Panc1 (cell line): ENCODE data around the gene LDLRAD4. TPM values are rescaled to one million over a fixed set of nuclear protein-coding genes. Genes with fewer than 3 reads are reported as not detected.

Source experiments
- ATAC-seq: fragments of 200-7000 bp; cut with Tn5 transposase; 2 replicates; pipeline ENCODE4 v1.9.1; 2020; ENCODE audit warnings: mild to moderate bottlenecking, moderate library complexity
- BruUV-seq: library from RNA; stranded (reverse); fragments of 400-500 nt; replicated peaks from 2 replicates; lab custom pipeline; 2021; lab: Mats Ljungman, UMichigan
- CTCF ChIA-PET: fragments of 300-600 bp; sonication (Branson Sonifier 250); formaldehyde crosslinking; loops from one replicate; lab custom pipeline; 2022; ENCODE audit warnings: antibody characterized with exemption; lab: Charles Lee
- POLR2A ChIA-PET: fragments of 300-600 bp; sonication (Branson Sonifier 250); formaldehyde crosslinking; loops from one replicate; lab custom pipeline; 2022; ENCODE audit warnings: antibody characterized with exemption; lab: Charles Lee
- DNase-seq: peaks from one replicate; pipeline ENCODE4 v3.0.0-alpha.2; 2010; ENCODE audit warnings: low read depth, low spot score
- H3K27ac ChIP-seq: 2 replicates; pipeline ENCODE4 v1.5.1; 2011; ENCODE audit warnings: mild to moderate bottlenecking, low read length, inconsistent platforms
- H3K27me3 ChIP-seq: fragments of 200-500 bp; sonication (Bioruptor generic); 2 replicates; pipeline ENCODE4 v1.6.0; 2014; ENCODE audit warnings: low read length, inconsistent platforms; ENCODE audit not compliant: control insufficient read depth, insufficient read depth
- H3K36me3 ChIP-seq: fragments of 200-500 bp; sonication (Bioruptor generic); 2 replicates; pipeline ENCODE4 v1.5.1; 2014; ENCODE audit warnings: inconsistent platforms, mild to moderate bottlenecking, low read length, moderate library complexity; ENCODE audit not compliant: control insufficient read depth, insufficient read depth
- H3K4me1 ChIP-seq: 2 replicates; pipeline ENCODE4 v1.5.1; 2011; ENCODE audit warnings: inconsistent platforms, mild to moderate bottlenecking, low read length, moderate library complexity; ENCODE audit not compliant: control insufficient read depth, insufficient read depth
- H3K4me3 ChIP-seq, 2 experiments: 2 replicates each; pipeline ENCODE4 v1.5.1; 2011 to 2012; ENCODE audit warnings: low read depth in 2 of 2, low read length in 2 of 2, mild to moderate bottlenecking in 2 of 2, inconsistent platforms in 1 of 2, moderate library complexity in 1 of 2
- H3K9me3 ChIP-seq: fragments of 200-500 bp; sonication (Bioruptor generic); 2 replicates; pipeline ENCODE4 v1.5.1; 2014; ENCODE audit warnings: low read depth, mild to moderate bottlenecking, inconsistent platforms, low read length, moderate library complexity; ENCODE audit not compliant: control insufficient read depth, insufficient read depth
- CTCF ChIP-seq: fragments of 450-650 bp; IDR thresholded peaks from 2 replicates; pipeline ENCODE4 v1.5.1; 2017; ENCODE audit warnings: mild to moderate bottlenecking
- POLR2AphosphoS5 ChIP-seq: IDR thresholded peaks from 2 replicates; pipeline ENCODE4 v1.6.1; 2012; ENCODE audit warnings: mild to moderate bottlenecking, low read depth, low read length, moderate library complexity
- SIN3A ChIP-seq: IDR thresholded peaks from 2 replicates; pipeline ENCODE4 v1.6.1; 2012; ENCODE audit warnings: low read depth, mild to moderate bottlenecking, low read length, moderate library complexity, borderline replicate concordance; ENCODE audit not compliant: insufficient read depth
- TCF7L2 ChIP-seq: IDR thresholded peaks from 2 replicates; pipeline ENCODE4 v1.6.1; 2011; ENCODE audit warnings: mild to moderate bottlenecking, low read depth, low read length, inconsistent platforms
- in situ Hi-C: cut with HindIII; loops from 2 replicates; pipeline ENCODE4 v1.10.0; 2016; ENCODE audit warnings: low sequenced_read_pairs, low pct_unique_long_range_greater_than_20kb
- intact Hi-C: fragments of 100-400 bp; cut with micrococcal nuclease; formaldehyde crosslinking; loops from one replicate; pipeline ENCODE4 v1.10.0; 2022; ENCODE audit not compliant: unreplicated experiment
- total RNA-seq: library from RNA; stranded (reverse); gene quantifications from one replicate; pipeline ENCODE4 v1.2.1, GENCODE V29; 2021; ENCODE audit not compliant: unreplicated experiment
- TF ChIP-seq, protein P1 (sequence below), 2 experiments: IDR thresholded peaks; 2 replicates each; pipeline ENCODE4 v1.6.1; 2011 to 2012; ENCODE audit warnings: low read depth in 2 of 2, control low read depth in 1 of 2, low read length in 1 of 2, mild to moderate bottlenecking in 1 of 2, moderate library complexity in 1 of 2; ENCODE audit not compliant: insufficient read depth in 1 of 2

The LDLRAD4 gene
- total RNA-seq, 1 experiment from 2014 or later = 0.28 TPM

DNA sequence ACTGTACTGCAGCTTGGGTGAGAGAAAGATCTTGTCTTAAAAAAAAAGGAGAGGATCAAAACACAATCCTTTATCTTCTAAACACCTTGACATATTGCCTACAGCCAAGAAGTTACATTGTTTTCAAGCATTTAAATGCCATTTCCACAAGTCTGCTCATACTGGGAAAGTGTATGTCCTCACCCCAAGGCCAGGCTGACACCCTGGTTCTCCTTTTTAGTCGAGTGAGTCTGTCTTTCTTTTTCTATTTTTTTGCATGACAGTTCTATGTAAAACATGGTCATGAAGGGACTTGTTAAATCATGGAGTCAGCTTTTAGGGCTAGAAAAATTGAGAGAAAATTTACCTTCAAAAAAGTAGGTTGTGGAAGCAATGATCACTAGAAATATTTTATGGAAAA, 274.5 kb downstream of the LDLRAD4 start:
- Histone ChIP-seq H3K27me3 (no peaks in the 10 kb centered on the region), H3K36me3 (no peaks in the 10 kb centered on the region; the same call in 1 of the 2 replicates), H3K4me1 (no peaks in the 10 kb centered on the region), H3K4me3 (no peak overlapping the region), H3K27ac (no peak overlapping the region), H3K9me3 (no peaks in the 10 kb centered on the region)
- CTCF ChIA-PET = no interaction called here
- TF ChIP-seq POLR2AphosphoS5 (no peak), CTCF (no peak), TCF7L2 (no peak), SIN3A (no peak)
- TF ChIP-seq, protein P1, sequence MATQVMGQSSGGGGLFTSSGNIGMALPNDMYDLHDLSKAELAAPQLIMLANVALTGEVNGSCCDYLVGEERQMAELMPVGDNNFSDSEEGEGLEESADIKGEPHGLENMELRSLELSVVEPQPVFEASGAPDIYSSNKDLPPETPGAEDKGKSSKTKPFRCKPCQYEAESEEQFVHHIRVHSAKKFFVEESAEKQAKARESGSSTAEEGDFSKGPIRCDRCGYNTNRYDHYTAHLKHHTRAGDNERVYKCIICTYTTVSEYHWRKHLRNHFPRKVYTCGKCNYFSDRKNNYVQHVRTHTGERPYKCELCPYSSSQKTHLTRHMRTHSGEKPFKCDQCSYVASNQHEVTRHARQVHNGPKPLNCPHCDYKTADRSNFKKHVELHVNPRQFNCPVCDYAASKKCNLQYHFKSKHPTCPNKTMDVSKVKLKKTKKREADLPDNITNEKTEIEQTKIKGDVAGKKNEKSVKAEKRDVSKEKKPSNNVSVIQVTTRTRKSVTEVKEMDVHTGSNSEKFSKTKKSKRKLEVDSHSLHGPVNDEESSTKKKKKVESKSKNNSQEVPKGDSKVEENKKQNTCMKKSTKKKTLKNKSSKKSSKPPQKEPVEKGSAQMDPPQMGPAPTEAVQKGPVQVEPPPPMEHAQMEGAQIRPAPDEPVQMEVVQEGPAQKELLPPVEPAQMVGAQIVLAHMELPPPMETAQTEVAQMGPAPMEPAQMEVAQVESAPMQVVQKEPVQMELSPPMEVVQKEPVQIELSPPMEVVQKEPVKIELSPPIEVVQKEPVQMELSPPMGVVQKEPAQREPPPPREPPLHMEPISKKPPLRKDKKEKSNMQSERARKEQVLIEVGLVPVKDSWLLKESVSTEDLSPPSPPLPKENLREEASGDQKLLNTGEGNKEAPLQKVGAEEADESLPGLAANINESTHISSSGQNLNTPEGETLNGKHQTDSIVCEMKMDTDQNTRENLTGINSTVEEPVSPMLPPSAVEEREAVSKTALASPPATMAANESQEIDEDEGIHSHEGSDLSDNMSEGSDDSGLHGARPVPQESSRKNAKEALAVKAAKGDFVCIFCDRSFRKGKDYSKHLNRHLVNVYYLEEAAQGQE (IDR thresholded peaks at IDR 0.05; ENCODE audit: insufficient read depth in 1 of 2, low read depth in 2 of 2, low read length in 1 of 2) = no peak
- intact Hi-C loops = no loop called here
- ATAC-seq (no peak), DNase-seq (no peak)
- in situ Hi-C loops = no loop called here
- POLR2A ChIA-PET = no interaction called here
- BruUV-seq = no TSS peak

GRCh38 chr18:13493725-13494124, 275.2 kb downstream of the LDLRAD4 start:
- no peaks in the 10 kb centered on the region for H3K9me3 ChIP-seq
- intact Hi-C loops = no loop called here
- DNase-seq (no peak), ATAC-seq (no peak)
- H3K36me3 ChIP-seq = no peaks in the 10 kb centered on the region; the same call in 1 of the 2 replicates
- ChIA-PET CTCF (no interaction called here), POLR2A (no interaction called here)
- in situ Hi-C loops = no loop called here
- H3K4me3 ChIP-seq = no peak overlapping the region
- H3K4me1 ChIP-seq = no peaks in the 10 kb centered on the region
- TF ChIP-seq POLR2AphosphoS5 (no peak), SIN3A (no peak), CTCF (no peak), TCF7L2 (no peak)
- TF ChIP-seq, protein P1 (IDR thresholded peaks at IDR 0.05; ENCODE audit: insufficient read depth in 1 of 2, low read depth in 2 of 2, low read length in 1 of 2) = no peak
- H3K27me3 ChIP-seq = no peaks in the 10 kb centered on the region
- no TSS peak for BruUV-seq
- H3K27ac ChIP-seq = no peak overlapping the region
